Measurements from ENCODE around the gene NAXE.
"Not testable (repeated sequence)": the region's sequence is repeated elsewhere in the genome, so short reads cannot be mapped to it uniquely, and the experiment has no call there.

The NAXE gene

GRCh38 chr1:156594190-156594589, 2.6 kb downstream of the NAXE start:
- DNase-seq = no peak

DNA sequence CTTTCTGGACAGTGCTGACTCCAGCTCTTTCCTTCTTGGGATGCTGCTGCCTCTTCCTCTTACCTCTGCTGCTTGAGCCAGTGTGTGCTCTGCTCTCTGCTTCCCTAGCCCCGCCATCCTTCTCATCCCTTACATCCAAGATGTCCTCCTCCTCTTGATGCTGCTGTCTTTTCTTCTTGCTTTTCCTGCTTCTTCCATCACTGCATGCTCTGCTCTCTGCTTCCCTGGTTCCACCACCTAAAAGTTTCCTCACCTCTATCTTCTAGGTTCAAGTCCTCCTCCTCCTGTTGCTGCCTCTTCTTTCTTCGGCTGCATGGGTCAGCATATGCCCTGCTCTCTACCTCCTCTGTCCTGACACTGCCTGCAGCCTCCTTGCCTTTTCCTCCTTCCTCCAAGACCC, 3.4 kb downstream of the NAXE start:
- DNase-seq = no peak

GRCh38 chr1:156596426-156596825, 4.8 kb downstream of the NAXE start:
- DNase-seq = no peak

DNA sequence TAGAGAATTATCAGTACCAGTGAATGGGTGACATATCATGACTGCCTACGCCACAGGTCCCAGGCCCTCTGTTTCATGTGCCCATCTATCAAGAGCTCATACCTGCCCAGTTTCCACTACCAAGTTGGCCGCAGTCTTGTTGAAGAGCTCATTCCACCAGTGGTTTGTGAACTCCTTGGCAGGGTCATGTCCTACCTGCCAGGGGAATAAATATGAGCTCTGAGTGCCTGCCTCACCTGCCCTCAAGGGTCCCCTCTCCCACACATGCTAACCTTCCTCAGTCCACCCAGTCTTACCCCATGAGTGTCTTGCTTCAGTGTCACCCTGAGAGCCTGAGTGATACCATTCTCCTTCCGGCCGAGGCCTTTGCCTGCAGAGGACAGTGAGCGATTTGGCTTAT, 6.5 kb downstream of the NAXE start:
- DNase-seq = no peak

DNA sequence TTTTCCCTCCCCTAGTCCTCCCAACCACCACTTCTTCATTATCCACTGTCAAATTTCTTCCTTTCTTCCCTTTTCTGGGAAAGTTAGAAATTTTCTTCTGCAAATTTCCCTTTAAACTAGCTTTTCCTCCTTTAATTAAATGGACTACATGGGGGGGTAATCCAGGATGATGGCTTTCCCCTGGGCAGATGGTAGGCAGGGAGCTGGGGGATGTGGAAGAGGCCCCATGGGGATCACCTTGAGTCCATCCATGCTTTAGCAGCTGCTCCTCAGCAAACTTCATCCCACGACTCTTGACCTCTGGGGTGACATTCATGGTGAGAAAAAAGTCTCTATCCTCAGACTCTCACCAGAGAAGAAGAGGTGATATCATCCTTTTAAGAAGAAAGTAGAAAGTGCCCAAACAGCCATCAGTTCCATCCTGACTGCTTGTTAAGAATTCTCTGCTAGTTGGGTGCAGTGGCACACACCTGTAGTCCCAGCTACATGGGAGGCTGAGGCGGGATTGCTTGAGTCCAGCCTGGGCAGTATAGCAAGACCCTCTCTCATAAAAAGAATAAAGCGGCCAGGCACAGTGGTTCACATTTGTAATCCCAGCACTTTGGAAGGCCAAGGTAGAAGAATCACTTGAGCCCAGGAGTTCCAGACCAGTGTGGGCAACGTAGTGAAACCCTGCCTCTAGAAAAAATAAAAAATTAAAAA, 7.3 kb downstream of the NAXE start:
- DNase-seq = no peak

DNA sequence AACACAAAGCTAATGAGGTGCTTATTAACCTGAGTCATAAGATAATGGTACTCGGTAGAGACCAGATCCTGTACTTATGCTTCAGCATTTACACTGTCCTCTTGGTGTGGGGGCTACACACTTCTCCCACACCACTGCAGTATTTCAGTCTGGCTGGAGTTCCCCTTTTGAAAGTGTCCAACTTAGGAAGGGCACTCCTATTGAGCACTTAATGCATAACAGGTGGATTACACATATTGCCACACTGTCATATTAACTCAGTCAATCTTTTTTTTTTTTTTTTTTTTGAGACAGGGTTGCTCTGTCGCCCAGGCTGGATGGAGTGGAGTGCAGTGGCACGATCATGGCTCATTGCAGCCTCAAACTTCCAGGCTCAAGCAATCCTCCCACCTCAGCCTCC, 8.2 kb downstream of the NAXE start:
- DNase-seq = peak; percentile 58

DNA sequence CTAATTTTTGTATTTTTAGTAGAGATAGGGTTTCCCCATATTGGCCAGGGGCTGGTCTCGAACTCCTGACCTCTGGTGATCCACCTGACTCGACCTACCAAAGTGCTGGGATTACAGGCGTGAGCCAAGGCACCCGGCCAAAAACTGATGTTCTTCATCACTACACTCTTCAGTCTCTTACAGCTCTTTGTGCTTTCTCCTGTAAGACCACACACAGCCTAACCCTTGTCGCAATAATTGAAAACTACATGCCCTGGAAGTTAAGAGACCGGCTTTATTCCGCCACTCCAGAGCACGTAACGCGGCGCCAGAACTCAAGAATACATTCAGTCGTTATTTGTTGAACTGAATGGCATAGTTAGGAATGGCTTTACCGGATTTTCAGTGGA, 9.2 kb downstream of the NAXE start:
- no peak for DNase-seq

- peak; percentile 89 for DNase-seq
These were observed 9.7 kb downstream of the NAXE start, which contains the start of gene GPATCH4 for GRCh38 chr1:156601122-156601830. TSS of gene GPATCH4 (minus strand) at chr1:156601479.

- no peak for DNase-seq
These were observed 10.3 kb downstream of the NAXE start for GRCh38 chr1:156601892-156602291.

- peak; percentile 36 for DNase-seq
These were observed 11.0 kb downstream of the NAXE start for GRCh38 chr1:156602557-156602993.

DNA sequence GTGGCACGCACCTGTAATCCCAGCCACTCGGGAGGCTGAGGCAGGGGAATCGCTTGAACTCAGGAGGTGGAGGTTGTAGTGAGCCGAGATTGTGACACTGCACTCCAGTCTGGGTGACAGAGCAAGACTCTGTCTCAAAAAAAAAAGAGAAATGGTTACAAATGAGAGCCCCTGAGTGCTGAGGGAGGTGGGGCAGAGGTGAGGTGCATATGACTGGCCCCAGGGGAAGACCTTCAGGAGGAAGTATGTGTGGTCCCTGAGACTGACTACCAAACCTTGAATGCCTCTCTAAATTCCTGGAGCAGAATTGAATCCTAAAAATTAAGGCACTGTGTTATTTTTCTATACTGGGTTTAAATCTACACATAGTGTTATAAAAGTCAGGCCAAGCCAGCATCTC, 15.8 kb downstream of the NAXE start:
- not testable (repeated sequence) for DNase-seq

- peak; percentile 78 for DNase-seq
These were observed 16.6 kb downstream of the NAXE start for GRCh38 chr1:156608036-156608674.

DNA sequence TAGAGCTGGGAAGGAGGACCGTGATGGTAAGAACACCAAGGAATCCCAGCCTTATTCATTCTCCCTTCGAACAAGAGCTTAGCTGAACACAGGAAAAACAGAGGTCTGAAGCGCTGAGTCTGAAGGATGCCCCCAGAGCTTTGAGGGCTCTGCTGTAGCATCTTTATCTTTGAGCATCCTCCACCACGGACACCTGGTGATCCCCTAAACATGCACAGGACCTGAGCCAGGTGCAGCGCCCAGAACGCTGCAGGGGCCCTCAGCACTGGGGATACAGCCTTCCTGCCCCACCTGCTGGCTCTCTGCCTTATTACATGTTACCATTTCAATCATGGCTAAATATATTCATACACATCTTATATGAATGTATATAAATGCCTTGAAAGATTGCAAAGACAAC, 17.4 kb downstream of the NAXE start:
- peak; percentile 51 for DNase-seq

DNA sequence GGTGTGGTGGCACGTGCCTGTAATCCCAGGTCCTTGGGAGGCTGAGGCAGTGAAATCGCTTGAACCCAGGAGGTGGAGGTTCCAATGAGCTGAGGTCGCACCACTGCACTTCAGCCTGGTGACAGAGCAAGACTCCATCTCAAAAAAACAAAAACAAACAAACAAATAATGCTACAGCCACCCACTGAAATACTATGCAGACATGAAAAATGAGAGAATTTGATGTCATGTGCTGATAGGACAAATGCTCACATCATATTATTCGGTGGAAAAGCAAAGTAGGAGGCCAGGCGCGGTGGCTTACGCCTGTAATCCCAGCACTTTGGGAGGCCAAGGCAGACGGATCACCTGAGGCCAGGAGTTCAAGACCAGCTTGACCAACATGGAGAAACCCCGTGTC, 18.5 kb downstream of the NAXE start:
- DNase-seq = not testable (repeated sequence)

DNA sequence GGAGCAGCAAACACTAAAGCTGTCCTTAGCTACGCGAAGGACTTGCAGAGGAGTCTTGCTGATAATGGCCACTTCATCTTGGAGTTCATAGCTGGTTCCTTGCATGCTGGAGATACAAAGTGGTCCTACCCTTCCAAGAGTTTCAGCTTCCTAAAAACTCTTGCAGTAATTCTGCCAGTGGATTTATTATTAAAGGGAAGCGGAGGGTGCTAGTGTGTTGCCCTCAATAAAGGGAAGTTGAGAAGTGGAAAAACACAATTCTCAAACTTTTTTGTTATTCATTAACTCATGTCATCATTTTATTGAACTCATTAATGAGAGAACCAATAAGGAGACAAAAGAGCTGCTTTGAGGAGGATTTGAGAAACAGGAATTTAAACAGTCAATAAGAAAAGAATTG, 21.1 kb downstream of the NAXE start:
- no peak for DNase-seq

DNA sequence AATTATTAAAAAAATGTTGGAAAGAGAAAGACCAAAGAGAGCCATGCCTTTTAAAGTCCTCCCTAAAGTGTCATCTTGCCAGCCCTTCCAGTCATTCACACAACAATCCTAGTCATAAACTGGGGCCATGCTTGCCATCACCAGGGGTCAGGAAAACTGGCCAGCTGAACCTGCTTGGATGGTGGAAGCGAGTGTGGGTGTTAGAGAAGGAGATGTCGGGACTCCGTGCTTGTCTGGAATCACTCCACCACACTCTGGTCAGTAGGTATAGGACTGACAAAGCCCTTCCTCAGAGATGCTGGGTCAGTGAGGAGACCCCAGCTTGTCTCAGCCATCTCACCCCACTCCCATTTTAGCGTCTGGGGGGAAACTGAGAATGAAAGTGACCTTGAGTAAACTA, 24.4 kb downstream of the NAXE start:
- no peak for DNase-seq

GRCh38 chr1:156616463-156616862, 24.9 kb downstream of the NAXE start:
- no peak for DNase-seq

DNA sequence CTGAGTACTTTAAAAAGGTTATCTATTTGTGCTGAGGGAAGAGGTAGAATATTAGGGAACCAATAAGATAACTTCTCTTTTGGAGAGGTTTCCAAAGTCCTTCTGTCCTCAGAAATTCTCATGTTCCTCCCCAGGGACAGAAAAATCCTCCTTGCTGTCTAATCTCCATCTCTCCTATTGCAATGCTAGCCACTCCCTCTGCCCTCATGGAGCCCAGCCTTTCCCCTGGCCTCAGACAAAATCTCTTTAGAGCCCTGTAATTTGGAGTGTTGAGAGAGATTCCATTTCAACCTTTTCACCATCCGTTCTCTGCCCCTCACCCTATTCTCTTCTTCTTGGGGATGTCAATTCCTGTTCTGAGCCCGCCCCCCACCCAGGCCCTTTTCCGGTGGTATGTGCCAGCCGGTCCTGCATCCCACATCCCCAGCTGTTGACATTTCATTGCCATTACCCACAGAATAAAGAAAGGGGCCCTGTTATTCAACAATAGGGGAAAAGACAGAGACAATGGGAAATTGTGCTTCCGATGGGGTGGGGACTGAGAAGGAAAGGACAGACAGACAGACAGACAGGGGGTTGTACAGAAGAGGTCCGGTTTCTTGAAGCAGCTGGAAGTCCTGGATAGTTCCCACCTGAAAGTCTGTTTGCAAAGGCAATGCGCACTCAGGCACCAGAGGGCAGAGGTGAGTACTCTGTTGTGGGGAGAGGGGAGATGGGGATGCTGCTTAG, 27.4 kb downstream of the NAXE start, which contains the start of gene HAPLN2:
TSS of gene HAPLN2 (plus strand) at position 563 of the 729 bp plus-strand sequence. CDS start 4,076 bp downstream, outside the sequence.
- DNase-seq = no peak

- DNase-seq = no peak
These were observed 28.0 kb downstream of the NAXE start for GRCh38 chr1:156619582-156619955.

- DNase-seq = no peak
These were observed 31.2 kb downstream of the NAXE start for GRCh38 chr1:156622581-156623297.

DNA sequence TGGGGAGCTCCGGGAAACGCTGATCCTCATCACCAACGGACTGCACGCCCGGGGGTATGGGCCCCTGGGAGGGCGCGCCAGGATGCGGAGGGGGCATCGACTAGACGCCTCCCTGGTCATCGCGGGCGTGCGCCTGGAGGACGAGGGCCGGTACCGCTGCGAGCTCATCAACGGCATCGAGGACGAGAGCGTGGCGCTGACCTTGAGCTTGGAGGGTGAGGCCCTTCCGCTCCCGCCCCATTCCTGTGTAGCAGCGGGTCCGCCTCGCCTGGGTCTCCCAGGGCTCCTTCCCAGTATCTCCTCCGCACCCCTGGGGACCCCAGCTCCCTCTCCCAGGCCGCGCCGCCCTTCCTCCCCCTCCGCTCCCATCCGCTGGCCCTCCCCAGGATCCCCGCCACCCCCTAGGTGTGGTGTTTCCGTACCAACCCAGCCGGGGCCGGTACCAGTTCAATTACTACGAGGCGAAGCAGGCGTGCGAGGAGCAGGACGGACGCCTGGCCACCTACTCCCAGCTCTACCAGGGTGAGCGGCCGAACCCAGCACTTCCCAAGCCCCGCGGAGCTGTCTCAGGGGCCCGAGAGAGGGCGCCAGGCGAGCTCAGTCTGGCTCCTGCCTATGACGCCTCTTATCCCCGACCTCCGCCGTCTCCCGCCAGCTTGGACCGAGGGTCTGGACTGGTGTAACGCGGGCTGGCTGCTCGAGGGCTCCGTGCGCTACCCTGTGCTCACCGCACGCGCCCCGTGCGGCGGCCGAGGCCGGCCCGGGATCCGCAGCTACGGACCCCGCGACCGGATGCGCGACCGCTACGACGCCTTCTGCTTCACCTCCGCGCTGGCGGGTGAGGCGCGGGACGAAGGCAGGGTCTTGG, 32.6 kb downstream of the NAXE start:
- peak; percentile 39 for DNase-seq
